GM23338 (cell line): ENCODE data around the gene ATP10A. TPM values are rescaled to one million over a fixed set of nuclear protein-coding genes. Genes with fewer than 3 reads are reported as not detected.

ENCODE experiments used
- ATAC-seq: fragments of 200-7000 bp; cut with Tn5 transposase; 3 replicates; pipeline ENCODE4 v1.9.1; 2020
- DNase-seq: peaks from one replicate; pipeline ENCODE4 v3.0.0-alpha.2; 2015; ENCODE audit warnings: low spot score
- H2AFZ ChIP-seq: fragments of 200-600 bp; sonication (generic); 2 replicates; pipeline ENCODE4 v1.8.0; 2016; ENCODE audit warnings: antibody characterized with exemption, mild to moderate bottlenecking, moderate library complexity
- H3F3A ChIP-seq: fragments of 200-600 bp; sonication (generic); replicated peaks from 2 replicates; pipeline ENCODE4 v1.8.0; 2017; ENCODE audit warnings: antibody characterized with exemption, mixed run types, low read depth
- H3K27ac ChIP-seq: fragments of 200-600 bp; sonication (generic); 2 replicates; pipeline ENCODE4 v1.6.1; 2016; ENCODE audit warnings: low read depth
- H3K27me3 ChIP-seq: fragments of 200-600 bp; sonication (generic); 2 replicates; pipeline ENCODE4 v1.8.0; 2016; ENCODE audit warnings: mild to moderate bottlenecking, mixed run types, moderate library complexity; ENCODE audit not compliant: insufficient read depth
- H3K36me3 ChIP-seq: fragments of 200-600 bp; sonication (generic); 2 replicates; pipeline ENCODE4 v1.8.0; 2016; ENCODE audit warnings: mild to moderate bottlenecking; ENCODE audit not compliant: insufficient read depth
- H3K4me1 ChIP-seq: fragments of 200-600 bp; sonication (generic); 2 replicates; pipeline ENCODE4 v1.8.0; 2016; ENCODE audit warnings: mild to moderate bottlenecking, moderate library complexity; ENCODE audit not compliant: insufficient read depth
- H3K4me2 ChIP-seq: fragments of 200-600 bp; sonication (generic); 2 replicates; pipeline ENCODE4 v1.7.1; 2017; ENCODE audit warnings: mixed run types
- H3K4me3 ChIP-seq: fragments of 200-600 bp; sonication (generic); 2 replicates; pipeline ENCODE4 v1.6.1; 2016; ENCODE audit warnings: mixed run types
- H3K79me2 ChIP-seq: fragments of 200-600 bp; sonication (generic); replicated peaks from 2 replicates; pipeline ENCODE4 v1.8.0; 2017; ENCODE audit warnings: mild to moderate bottlenecking; ENCODE audit not compliant: insufficient read depth
- H3K9me2 ChIP-seq: fragments of 200-600 bp; sonication (generic); 2 replicates; pipeline ENCODE4 v1.8.0; 2017; ENCODE audit not compliant: insufficient read depth
- H4K20me1 ChIP-seq: fragments of 200-600 bp; sonication (generic); replicated peaks from 2 replicates; pipeline ENCODE4 v1.8.0; 2017; ENCODE audit warnings: mild to moderate bottlenecking; ENCODE audit not compliant: insufficient read depth
- H3K27ac Mint-ChIP-seq: 2 replicates; pipeline ENCODE4 v1.8.0; 2020; ENCODE audit warnings: inconsistent platforms, mild to moderate bottlenecking, moderate library complexity, mixed read lengths
- H3K27me3 Mint-ChIP-seq: 3 replicates; pipeline ENCODE4 v1.8.0; 2022; ENCODE audit warnings: low read depth, mild to moderate bottlenecking, moderate library complexity, mixed read lengths, inconsistent platforms; ENCODE audit not compliant: insufficient read depth, poor library complexity
- H3K36me3 Mint-ChIP-seq: 3 replicates; pipeline ENCODE4 v1.8.0; 2021; ENCODE audit warnings: low read depth, mild to moderate bottlenecking, inconsistent platforms, moderate library complexity, mixed read lengths
- H3K4me1 Mint-ChIP-seq: 3 replicates; pipeline ENCODE4 v1.8.0; 2020; ENCODE audit warnings: mild to moderate bottlenecking, inconsistent platforms, mixed read lengths
- H3K4me3 Mint-ChIP-seq: 3 replicates; pipeline ENCODE4 v1.8.0; 2021; ENCODE audit warnings: moderate library complexity, mild to moderate bottlenecking, inconsistent platforms, mixed read lengths
- H3K9me3 Mint-ChIP-seq: 3 replicates; pipeline ENCODE4 v1.8.0; 2020; ENCODE audit warnings: moderate library complexity, mild to moderate bottlenecking, inconsistent platforms, mixed read lengths
- CREB1 ChIP-seq: fragments of 250-450 bp; sonication (Bioruptor Pico); IDR thresholded peaks from 2 replicates; pipeline ENCODE4 v1.5.0; 2020; ENCODE audit warnings: low read depth, mild to moderate bottlenecking, moderate library complexity
- CTCF ChIP-seq, 2 experiments: fragments of 200-600 bp in 1 of 2; sonication (generic) in 1 of 2; conservative IDR thresholded peaks; 2 replicates each; pipeline versions ENCODE4 v1.5.1 to v1.6.1; 2016 to 2017; ENCODE audit warnings: antibody characterized with exemption in 2 of 2, low read depth in 2 of 2, mild to moderate bottlenecking in 2 of 2, moderate library complexity in 1 of 2
- ETS1 ChIP-seq: IDR thresholded peaks from 2 replicates; pipeline ENCODE4 v1.6.1; 2016; ENCODE audit warnings: antibody characterized with exemption
- EZH2 ChIP-seq: fragments of 200-600 bp; sonication (generic); IDR thresholded peaks from one replicate; pipeline ENCODE4 v1.8.0; 2017; ENCODE audit warnings: antibody characterized with exemption, mild to moderate bottlenecking, low read depth; ENCODE audit not compliant: unreplicated experiment
- EZH2phosphoT487 ChIP-seq: fragments of 200-600 bp; sonication (generic); IDR thresholded peaks from one replicate; pipeline ENCODE4 v1.8.1; 2018; ENCODE audit warnings: antibody characterized with exemption; ENCODE audit not compliant: unreplicated experiment
- JUNB ChIP-seq: IDR thresholded peaks from one replicate; pipeline ENCODE4 v1.6.1; 2016; ENCODE audit warnings: antibody characterized with exemption; ENCODE audit not compliant: unreplicated experiment
- NANOG ChIP-seq: IDR thresholded peaks from 2 replicates; pipeline ENCODE4 v1.6.1; 2016; ENCODE audit warnings: antibody characterized with exemption, borderline replicate concordance
- POLR2AphosphoS5 ChIP-seq: IDR thresholded peaks from 2 replicates; pipeline ENCODE4 v1.6.1; 2016; ENCODE audit warnings: antibody characterized with exemption, low read depth
- REST ChIP-seq: IDR thresholded peaks from one replicate; pipeline ENCODE4 v1.6.1; 2018; ENCODE audit warnings: antibody characterized with exemption; ENCODE audit not compliant: unreplicated experiment
- STAT1 ChIP-seq: IDR thresholded peaks from one replicate; pipeline ENCODE4 v1.6.1; 2016; ENCODE audit warnings: antibody characterized with exemption; ENCODE audit not compliant: unreplicated experiment
- ZNF114 ChIP-seq: fragments of 250-450 bp; sonication (Bioruptor Pico); IDR thresholded peaks from 2 replicates; pipeline ENCODE4 v1.5.0; 2020; ENCODE audit warnings: mild to moderate bottlenecking, moderate library complexity
- ZNF331 ChIP-seq: fragments of 250-450 bp; sonication (Bioruptor Pico); IDR thresholded peaks from 2 replicates; pipeline ENCODE4 v1.5.0; 2020; ENCODE audit warnings: low read depth, mild to moderate bottlenecking, moderate library complexity
- ZNF462 ChIP-seq: fragments of 250-450 bp; sonication (Bioruptor Pico); IDR thresholded peaks from 2 replicates; pipeline ENCODE4 v1.5.0; 2020; ENCODE audit warnings: mild to moderate bottlenecking, moderate library complexity
- polyA plus RNA-seq: library from polyadenylated mRNA; unstranded; fragments of >200 nt; fragmentation: Nextera tagmentation; extraction: Ambion mirVana; gene quantifications from 2 replicates; pipeline ENCODE4 v1.2.1, GENCODE V29; 2016
- total RNA-seq: library from RNA; depleted of rRNA; stranded (reverse); fragments of >200 nt; shearing (Covaris generic); gene quantifications from 2 replicates; pipeline ENCODE4 v1.2.3, GENCODE V29; 2014

The ATP10A gene
- total and polyA plus RNA-seq, 2 experiments from 2014 or later, result 0.36 to 5.6 TPM

- H3K36me3 Mint-ChIP-seq, result peaks cover 8% of the 10 kb centered on the region
These were observed 176.3 kb downstream of the ATP10A start for GRCh38 chr15:25686780-25687179.

More at GRCh38 chr15:25686780-25687179, 176.3 kb downstream of the ATP10A start:
- no peak overlapping the region for H2AFZ ChIP-seq
- TF ChIP-seq ZNF462 (CRISPR knock-in tag), result no peak
- TF ChIP-seq ZNF331, result no peak
- TF ChIP-seq CTCF (conservative IDR thresholded peaks at IDR 0.05; ENCODE audit: low read depth in 2 of 2), result no peak
- no peak for TF ChIP-seq REST
- no peak for TF ChIP-seq POLR2AphosphoS5
- no peak for TF ChIP-seq EZH2phosphoT487
- no peak for TF ChIP-seq ZNF114 (CRISPR knock-in tag)
- TF ChIP-seq ETS1, result no peak
- no peak for TF ChIP-seq EZH2
- TF ChIP-seq CREB1 (CRISPR knock-in tag), result no peak
- no peak for TF ChIP-seq NANOG
- TF ChIP-seq JUNB, result no peak
- TF ChIP-seq STAT1, result no peak
- peaks cover 15% of the 10 kb centered on the region for H3K4me1 Mint-ChIP-seq
- peaks cover 8% of the 10 kb centered on the region for H3K27me3 Mint-ChIP-seq
- H3K27ac ChIP-seq, result no peak overlapping the region
- DNase-seq (no peak), ATAC-seq (no peak)
- no peak overlapping the region for H3K4me3 Mint-ChIP-seq
- H3F3A ChIP-seq, result no peaks in the 10 kb centered on the region
- no peak overlapping the region for H3K27ac Mint-ChIP-seq
- H3K9me3 Mint-ChIP-seq, result peaks cover 11% of the 10 kb centered on the region
- H4K20me1 ChIP-seq, result no peaks in the 10 kb centered on the region
- H3K36me3 ChIP-seq, result no peaks in the 10 kb centered on the region
- no peaks in the 10 kb centered on the region for H3K9me2 ChIP-seq
- no peaks in the 10 kb centered on the region for H3K27me3 ChIP-seq
- H3K4me3 ChIP-seq, result no peak overlapping the region
- no peaks in the 10 kb centered on the region for H3K79me2 ChIP-seq
- H3K4me1 ChIP-seq, result no peaks in the 10 kb centered on the region; the same call in 1 of the 2 replicates
- no peak overlapping the region for H3K4me2 ChIP-seq
